Subcutaneous abdominal adipose tissue (tissue), 5 donors: Measurements from ENCODE around the gene NELL1.

Experiments
- H3K27ac ChIP-seq: one replicate; pipeline ENCODE4 v1.7.0; 2013; ENCODE audit warnings: low read depth, mild to moderate bottlenecking, inconsistent platforms, low read length, moderate library complexity
- H3K27me3 ChIP-seq, 5 donors: one replicate each; pipeline ENCODE4 v1.7.0; 2013; ENCODE audit warnings: low read length in 5 of 5, inconsistent platforms in 1 of 5; ENCODE audit not compliant: control insufficient read depth in 5 of 5, insufficient read depth in 4 of 5
- H3K36me3 ChIP-seq, 5 donors: one replicate each; pipeline ENCODE4 v1.7.0; 2013; ENCODE audit warnings: low read length in 5 of 5; ENCODE audit not compliant: control insufficient read depth in 5 of 5, insufficient read depth in 5 of 5
- H3K4me1 ChIP-seq, 5 donors: one replicate each; pipeline ENCODE4 v1.7.0; 2013; ENCODE audit warnings: low read length in 5 of 5, mild to moderate bottlenecking in 3 of 5, moderate library complexity in 1 of 5; ENCODE audit not compliant: control insufficient read depth in 5 of 5, insufficient read depth in 5 of 5
- H3K4me3 ChIP-seq, 5 donors: one replicate each; pipeline ENCODE4 v1.7.0; 2013; ENCODE audit warnings: low read length in 5 of 5, low read depth in 1 of 5
- H3K9ac ChIP-seq, 5 donors: one replicate each; pipeline ENCODE4 v1.7.0; 2013; ENCODE audit warnings: low read length in 5 of 5, mild to moderate bottlenecking in 4 of 5, moderate library complexity in 3 of 5
- H3K9me3 ChIP-seq, 5 donors: one replicate each; pipeline ENCODE4 v1.7.0; 2013; ENCODE audit warnings: low read length in 5 of 5; ENCODE audit not compliant: control insufficient read depth in 5 of 5
- donor health status: healthy.
- donor health status: healthy.
- donor health status: healthy.
- donor health status: healthy.
- donor health status: healthy.

NELL1 gene

DNA sequence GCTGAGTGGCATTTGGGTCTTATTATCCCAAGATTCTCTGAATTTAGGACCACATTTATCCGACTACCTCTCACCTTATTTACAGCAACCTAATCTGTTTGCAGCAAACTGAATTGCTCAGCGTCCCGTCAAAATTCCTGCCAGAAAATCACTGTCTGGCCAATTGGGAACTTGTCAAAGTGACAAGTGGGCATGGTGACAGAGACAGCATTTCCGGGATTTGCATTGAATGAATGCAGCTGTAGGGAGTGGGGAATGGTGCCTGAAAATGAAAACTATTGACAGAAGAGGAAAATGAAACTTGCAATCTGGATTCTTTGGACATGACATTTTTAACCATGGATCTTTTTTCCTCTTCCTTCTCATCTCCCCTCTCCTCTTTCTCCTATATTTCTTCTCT lies 113.8 kb downstream of the NELL1 start:
- Histone ChIP-seq H3K4me3 (no peak overlapping the region), H3K9ac (no peak overlapping the region), H3K27ac (no peak overlapping the region), H3K36me3 (no peaks in the 10 kb centered on the region), H3K4me1 (no peaks in the 10 kb centered on the region), H3K9me3 (no peaks in the 10 kb centered on the region), H3K27me3 (no peaks in the 10 kb centered on the region)

DNA sequence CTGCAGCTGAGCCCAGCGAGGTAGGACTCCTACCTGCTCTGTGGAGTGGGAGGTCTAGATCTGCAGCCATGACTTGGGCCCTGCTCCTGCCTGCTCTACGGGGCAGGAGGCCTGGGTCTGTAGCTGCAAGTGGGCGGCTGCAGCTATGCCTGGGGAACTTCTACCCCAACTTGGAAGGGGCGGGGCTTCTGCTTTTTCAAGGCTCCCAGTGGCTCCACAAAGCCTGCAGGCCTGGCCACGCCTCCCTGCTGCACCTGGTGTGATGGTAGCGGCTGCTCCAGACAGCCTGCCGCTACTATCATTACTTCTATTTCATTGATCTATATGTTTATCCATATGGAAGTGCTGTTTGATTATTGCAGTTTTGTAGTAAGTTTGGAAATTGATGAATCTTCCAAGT lies 121.2 kb downstream of the NELL1 start:
- H3K4me1 ChIP-seq: no peaks in the 10 kb centered on the region
- no peaks in the 10 kb centered on the region for H3K36me3 ChIP-seq
- no peak overlapping the region for H3K27ac ChIP-seq
- no peaks in the 10 kb centered on the region for H3K9me3 ChIP-seq
- no peak overlapping the region for H3K4me3 ChIP-seq
- H3K27me3 ChIP-seq: no peaks in the 10 kb centered on the region
- H3K9ac ChIP-seq: no peak overlapping the region

DNA sequence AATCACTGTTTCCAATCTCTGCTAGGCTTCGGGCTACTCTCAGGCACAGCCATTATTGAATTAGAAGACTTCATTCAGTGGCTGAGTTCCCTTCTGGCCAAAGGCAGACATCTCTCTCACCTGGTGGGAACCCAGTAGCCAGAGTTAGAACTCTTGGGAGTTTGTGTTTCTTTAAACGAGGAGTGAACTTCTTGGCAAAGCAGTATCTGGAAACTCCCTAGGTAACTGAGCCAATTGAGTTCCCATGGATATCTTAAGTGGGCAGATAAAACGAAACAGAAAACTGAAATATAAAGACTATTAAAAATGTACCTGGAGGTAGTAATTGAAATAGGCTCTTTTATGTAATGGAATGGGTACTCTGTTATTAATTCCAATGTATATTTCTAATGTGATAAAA lies 125.6 kb downstream of the NELL1 start:
- Histone ChIP-seq H3K9ac (no peak overlapping the region), H3K4me1 (no peaks in the 10 kb centered on the region), H3K36me3 (no peaks in the 10 kb centered on the region), H3K4me3 (no peak overlapping the region), H3K9me3 (peaks cover 0 to 3% (median 0%) of the 10 kb centered on the region in 5 donors), H3K27ac (no peak overlapping the region), H3K27me3 (no peaks in the 10 kb centered on the region)

DNA sequence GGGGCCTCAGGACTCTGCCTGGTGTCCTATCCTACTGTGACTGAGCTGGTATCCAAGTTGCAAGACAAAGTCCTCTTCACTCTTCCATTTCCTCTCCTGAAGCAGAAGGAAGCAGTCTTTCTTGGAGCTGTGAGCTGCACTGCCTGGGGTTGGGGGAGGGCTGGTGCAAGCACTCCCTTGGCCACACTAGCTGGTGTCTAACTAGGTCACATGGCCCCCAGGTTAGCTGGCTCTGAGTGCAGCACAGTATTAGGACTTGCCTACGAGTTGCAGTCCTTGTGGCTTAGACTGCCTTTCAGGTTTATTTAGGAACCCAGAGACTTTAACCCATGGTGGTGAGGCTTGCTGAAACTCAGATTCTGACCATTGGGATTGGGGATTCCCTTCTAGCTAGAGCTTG lies 138.9 kb downstream of the NELL1 start:
- no peak overlapping the region for H3K27ac ChIP-seq
- no peak overlapping the region for H3K4me3 ChIP-seq

DNA sequence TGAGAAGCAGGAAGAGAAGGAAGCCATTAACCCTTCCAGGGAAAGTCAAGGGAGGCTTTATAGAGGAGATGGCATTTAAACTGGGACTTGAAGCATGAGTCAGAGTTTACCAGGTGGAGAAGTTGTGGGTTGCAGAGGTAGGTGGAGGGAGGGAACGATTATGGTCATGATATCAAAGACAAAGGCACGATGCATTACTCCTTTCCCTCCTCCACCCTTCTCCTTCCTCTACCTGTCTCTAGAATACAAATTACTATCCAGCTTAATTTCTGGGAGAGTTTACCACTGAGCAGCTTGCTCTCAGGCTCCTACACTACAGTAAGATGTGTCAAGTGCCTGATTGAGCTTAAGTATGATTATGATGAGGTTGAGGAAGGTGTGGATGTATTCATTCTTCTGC lies 151.7 kb downstream of the NELL1 start:
- Histone ChIP-seq H3K36me3 (no peaks in the 10 kb centered on the region), H3K4me3 (no peak overlapping the region), H3K27me3 (no peaks in the 10 kb centered on the region), H3K9ac (no peak overlapping the region), H3K9me3 (peaks cover 0 to 3% (median 0%) of the 10 kb centered on the region in 5 donors), H3K27ac (no peak overlapping the region), H3K4me1 (no peaks in the 10 kb centered on the region)

More for the DNA sequence above, 138.9 kb downstream of the NELL1 start:
- Histone ChIP-seq H3K4me1 (no peaks in the 10 kb centered on the region), H3K36me3 (no peaks in the 10 kb centered on the region), H3K9ac (no peak overlapping the region), H3K9me3 (peaks cover 0 to 17% (median 13%) of the 10 kb centered on the region in 5 donors), H3K27me3 (no peaks in the 10 kb centered on the region)

DNA sequence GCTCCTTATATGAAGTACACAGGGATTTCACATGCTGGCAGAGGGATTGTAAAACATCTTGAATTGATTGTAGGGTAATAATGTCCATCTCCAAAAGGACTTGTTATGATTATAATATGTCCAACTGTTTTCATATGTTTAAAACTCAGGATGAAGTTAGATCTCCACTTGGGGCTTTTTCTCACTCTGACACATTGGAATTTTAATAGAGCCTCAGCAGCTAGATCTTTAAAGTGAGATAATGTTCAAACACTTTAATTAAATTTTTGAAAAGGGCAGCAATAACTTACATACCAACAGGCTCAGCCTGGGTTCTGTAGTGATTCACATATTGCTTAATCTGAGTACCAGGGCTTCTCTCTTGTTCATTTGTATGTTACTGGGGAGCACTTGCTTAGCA lies 152.1 kb downstream of the NELL1 start:
- Histone ChIP-seq H3K4me1 (no peaks in the 10 kb centered on the region), H3K9ac (no peak overlapping the region), H3K9me3 (peaks cover 0 to 3% (median 0%) of the 10 kb centered on the region in 5 donors), H3K36me3 (no peaks in the 10 kb centered on the region), H3K27ac (no peak overlapping the region), H3K27me3 (no peaks in the 10 kb centered on the region), H3K4me3 (no peak overlapping the region)

DNA sequence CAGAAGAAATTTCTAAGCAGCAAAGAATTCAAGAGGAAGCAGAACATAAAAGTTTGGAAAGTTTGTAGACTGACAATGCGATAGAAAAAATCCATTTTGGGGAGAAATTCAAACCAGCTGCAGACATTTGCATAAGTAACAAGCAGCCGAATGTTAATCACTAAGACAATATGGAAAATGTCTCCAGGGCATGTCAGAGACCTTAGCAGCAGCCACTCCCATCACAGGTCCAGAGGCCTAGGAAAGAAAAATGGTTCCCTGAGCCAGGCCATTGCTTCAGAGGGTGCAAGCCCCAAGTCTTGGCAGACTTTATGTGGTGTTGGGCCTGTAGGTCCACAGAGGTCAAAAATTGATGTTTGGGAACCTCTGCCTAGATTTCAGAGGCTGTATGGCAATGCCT lies 155.4 kb downstream of the NELL1 start:
- Histone ChIP-seq H3K4me3 (no peak overlapping the region), H3K27me3 (no peaks in the 10 kb centered on the region), H3K9me3 (no peaks in the 10 kb centered on the region), H3K4me1 (no peaks in the 10 kb centered on the region), H3K36me3 (no peaks in the 10 kb centered on the region), H3K27ac (no peak overlapping the region), H3K9ac (no peak overlapping the region)

DNA sequence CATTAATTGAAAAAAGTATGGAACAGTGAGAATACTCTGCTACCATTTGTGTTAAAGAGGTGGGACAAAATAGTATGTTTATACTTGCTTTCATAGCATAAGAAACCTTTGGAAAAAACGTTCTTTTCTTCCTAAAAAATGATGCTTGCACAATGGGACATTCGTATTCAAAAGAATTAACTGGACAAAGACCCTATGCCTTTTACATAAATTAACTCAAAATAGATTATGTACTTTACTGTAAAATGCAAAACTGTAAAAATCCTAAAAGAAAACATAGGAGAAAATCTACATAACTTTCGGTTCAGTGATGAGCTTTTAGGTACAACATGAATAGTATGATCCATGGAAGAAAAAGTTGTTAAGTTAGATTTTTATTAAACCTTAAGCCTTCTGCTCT lies 166.2 kb downstream of the NELL1 start:
- Histone ChIP-seq H3K27me3 (no peaks in the 10 kb centered on the region), H3K27ac (no peak overlapping the region)

DNA sequence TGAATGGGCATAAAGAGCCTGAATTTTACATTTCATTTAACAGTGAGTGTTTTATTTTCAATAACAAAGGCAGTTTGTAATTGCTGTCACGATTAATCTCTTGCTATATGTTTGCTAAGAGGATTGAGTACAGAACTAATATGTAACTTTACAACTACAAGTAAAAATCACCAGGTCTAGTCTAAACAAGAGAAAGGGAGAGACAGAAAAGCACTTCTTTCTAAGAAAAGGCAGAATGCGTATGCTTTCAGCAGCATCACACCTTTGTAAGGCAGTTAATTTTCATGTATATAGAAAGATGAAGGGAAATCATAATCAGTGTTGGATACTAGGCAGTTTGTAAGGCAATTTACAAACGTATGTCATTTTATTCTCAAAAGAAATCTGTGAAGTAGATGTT lies 169.8 kb downstream of the NELL1 start:
- Histone ChIP-seq H3K27me3 (no peaks in the 10 kb centered on the region), H3K27ac (no peak overlapping the region), H3K4me3 (no peak overlapping the region), H3K9me3 (no peaks in the 10 kb centered on the region), H3K36me3 (no peaks in the 10 kb centered on the region), H3K9ac (no peak overlapping the region), H3K4me1 (peaks cover 0 to 4% (median 0%) of the 10 kb centered on the region in 5 donors)

More for the DNA sequence above, 166.2 kb downstream of the NELL1 start:
- no peak overlapping the region for H3K4me3 ChIP-seq
- H3K4me1 ChIP-seq: no peaks in the 10 kb centered on the region
- no peaks in the 10 kb centered on the region for H3K9me3 ChIP-seq
- H3K36me3 ChIP-seq: no peaks in the 10 kb centered on the region
- H3K9ac ChIP-seq: no peak overlapping the region

DNA sequence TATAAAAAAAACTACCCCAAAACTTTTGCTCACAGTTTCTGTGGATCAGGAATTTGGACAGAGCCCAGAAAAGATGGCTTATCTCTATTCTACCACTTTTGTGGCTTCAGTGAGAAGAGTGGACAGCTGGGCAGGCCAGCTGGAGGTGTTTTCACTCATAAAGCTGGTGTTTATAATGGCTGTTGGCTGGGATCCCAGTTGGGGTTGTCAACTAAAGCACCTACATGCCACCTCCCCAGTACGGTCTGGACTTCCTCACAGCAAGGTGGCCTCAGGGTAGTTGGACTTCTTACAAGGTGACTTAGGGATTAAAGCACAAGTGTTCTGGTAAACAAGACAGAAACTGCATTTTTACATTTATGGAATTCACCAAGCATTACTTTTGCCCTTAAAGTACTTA lies 171.0 kb downstream of the NELL1 start:
- no peak overlapping the region for H3K9ac ChIP-seq
- no peaks in the 10 kb centered on the region for H3K27me3 ChIP-seq
- H3K9me3 ChIP-seq: no peaks in the 10 kb centered on the region
- peaks cover 0 to 9% (median 3%) of the 10 kb centered on the region in 5 donors for H3K4me1 ChIP-seq
- H3K27ac ChIP-seq: no peak overlapping the region
- H3K36me3 ChIP-seq: no peaks in the 10 kb centered on the region
- no peak overlapping the region for H3K4me3 ChIP-seq

DNA sequence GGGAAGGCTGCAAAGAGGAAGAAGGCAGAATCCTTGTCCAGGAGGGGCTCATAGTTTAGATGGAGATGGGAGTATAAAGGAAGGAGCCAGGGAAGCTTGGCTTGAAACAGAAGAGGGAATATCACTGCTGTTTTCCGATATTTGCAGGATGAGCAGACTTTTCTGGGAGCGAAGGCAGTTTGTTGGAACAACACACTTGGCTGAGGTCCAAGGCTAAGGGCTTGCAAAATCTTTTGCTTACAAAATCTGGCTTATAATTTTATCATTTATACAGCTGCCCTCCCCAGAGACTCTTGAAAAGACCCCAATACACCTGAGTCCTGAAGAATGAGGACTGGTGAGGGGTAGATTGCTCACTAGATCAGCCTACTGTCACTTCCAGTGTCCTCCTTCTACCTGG lies 174.8 kb downstream of the NELL1 start:
- Histone ChIP-seq H3K9me3 (no peaks in the 10 kb centered on the region), H3K27ac (no peak overlapping the region), H3K27me3 (no peaks in the 10 kb centered on the region), H3K4me3 (no peak overlapping the region), H3K9ac (no peak overlapping the region), H3K4me1 (peaks cover 0 to 9% (median 3%) of the 10 kb centered on the region in 5 donors), H3K36me3 (no peaks in the 10 kb centered on the region)
